NCI-H1417 (cell line): Measurements from ENCODE around the gene IFT80.
A peak's percentile ranks its signal among the peaks of the same experiment; 100 is the strongest.

Experiments
- DNase-seq, 3 experiments: peaks; one replicate each; lab custom pipeline; 2025; lab: John Stamatoyannopoulos, UW

Gene IFT80

GRCh38 chr3:160399125-160400029 lies at the start of gene IFT80, which contains the start of gene SMC4:
IFT80 (minus strand) TSS chr3:160399225; CDS start chr3:160384600, 14,625 bp downstream.
SMC4 (plus strand) TSS chr3:160399650; CDS start chr3:160400827, 1,177 bp downstream.
- peak; percentile 97 to 100 (median 99) for DNase-seq

GRCh38 chr3:160447544-160447943 lies 48.5 kb upstream of the IFT80 start:
- DNase-seq: no peak

GRCh38 chr3:160446522-160447056 lies 47.6 kb upstream of the IFT80 start:
- no peak for DNase-seq

- DNase-seq: no peak
Measured at GRCh38 chr3:160445854-160446253, 46.8 kb upstream of the IFT80 start.

GRCh38 chr3:160444411-160444810 lies 45.4 kb upstream of the IFT80 start:
- no peak for DNase-seq

- DNase-seq: no peak
Measured at GRCh38 chr3:160440687-160441086, 41.7 kb upstream of the IFT80 start.

GRCh38 chr3:160437083-160437455 lies 38.0 kb upstream of the IFT80 start:
- no peak for DNase-seq

GRCh38 chr3:160435747-160436146 lies 36.7 kb upstream of the IFT80 start:
- no peak for DNase-seq

GRCh38 chr3:160435095-160435494 lies 36.1 kb upstream of the IFT80 start:
- DNase-seq: no peak

GRCh38 chr3:160434071-160434470 lies 35.0 kb upstream of the IFT80 start:
- DNase-seq: no peak

- no peak for DNase-seq
Measured at GRCh38 chr3:160427832-160428424, 28.9 kb upstream of the IFT80 start.

GRCh38 chr3:160417311-160417710 lies 18.3 kb upstream of the IFT80 start:
- DNase-seq: no peak

GRCh38 chr3:160413613-160414248 lies 14.7 kb upstream of the IFT80 start:
- peak; percentile 57 to 85 (median 59) for DNase-seq

GRCh38 chr3:160412477-160412876 lies 13.5 kb upstream of the IFT80 start:
- DNase-seq: no peak

- DNase-seq: no peak
Measured at GRCh38 chr3:160409812-160410610, 11.0 kb upstream of the IFT80 start.

- DNase-seq: peak in 1 of 3 experiments; percentile 57
Measured at GRCh38 chr3:160403796-160404470, 4.9 kb upstream of the IFT80 start.

GRCh38 chr3:160403028-160403545 lies 4.1 kb upstream of the IFT80 start:
- DNase-seq: peak in 2 of 3 experiments; percentile 37 to 65

- DNase-seq: peak in 2 of 3 experiments; percentile 24 to 63
Measured at GRCh38 chr3:160402221-160403027, 3.4 kb upstream of the IFT80 start.

- DNase-seq: peak; percentile 10 to 75 (median 65)
Measured at GRCh38 chr3:160401291-160402095, 2.5 kb upstream of the IFT80 start.
